Ovary (tissue), 9 donors: ENCODE data around the gene HOXA2. TPM values are rescaled to one million over a fixed set of nuclear protein-coding genes. Genes with fewer than 3 reads are reported as not detected.

Experiments used
- DNase-seq, 5 donors: peaks; one replicate each; pipeline ENCODE4 v3.0.0-alpha.2; 2019 to 2020
- H3K27ac ChIP-seq, 2 donors: fragments of 200-600 bp; one replicate each; pipeline versions ENCODE4 v1.5.1 to v1.8.0; 2019 to 2022
- H3K27me3 ChIP-seq: fragments of 200-600 bp; one replicate; pipeline ENCODE4 v1.8.0; 2022
- H3K36me3 ChIP-seq: fragments of 200-600 bp; sonication (generic); one replicate; pipeline ENCODE4 v1.5.1; 2019
- H3K4me1 ChIP-seq: one replicate; pipeline ENCODE4 v1.8.1; 2013; ENCODE audit warnings: mild to moderate bottlenecking, moderate library complexity; ENCODE audit not compliant: insufficient read depth
- H3K4me3 ChIP-seq: fragments of 200-600 bp; sonication (generic); one replicate; pipeline ENCODE4 v1.5.1; 2017
- H3K9me3 ChIP-seq, 2 donors: fragments of 200-600 bp in 1 of 2; sonication (generic) in 1 of 2; one replicate each; pipeline versions ENCODE4 v1.5.1 to v1.8.1; 2013 to 2019; ENCODE audit warnings: mild to moderate bottlenecking in 1 of 2, moderate library complexity in 1 of 2
- CTCF ChIP-seq, 3 donors: fragments of 450-650 bp in 2 of 3; fragments of 200-600 bp in 1 of 3; IDR thresholded peaks; one replicate each; pipeline versions ENCODE4 v1.5.1 to v1.8.0; 2016 to 2022; ENCODE audit warnings: antibody characterized with exemption in 3 of 3, mild to moderate bottlenecking in 1 of 3
- EP300 ChIP-seq: sonication (generic); formaldehyde crosslinking; IDR thresholded peaks from one replicate; pipeline ENCODE4 v1.6.1; 2017; ENCODE audit warnings: antibody characterized with exemption
- POLR2A ChIP-seq: fragments of 450-650 bp; IDR thresholded peaks from one replicate; pipeline ENCODE4 v1.6.1; 2017; ENCODE audit warnings: antibody characterized with exemption, mild to moderate bottlenecking, moderate library complexity
- WGBS, 3 donors: extraction: QIAGEN DNeasy Blood & Tissue Kit in 1 of 3; methylation state at CpG; one replicate each; pipeline versions ENCODE4 v1.1.5 to v1.1.7; 2013 to 2017; 5-methylcytosine and 5-hydroxymethylcytosine counted together
- intact Hi-C, 4 donors: fragments of 100-400 bp; cut with DNase I; formaldehyde crosslinking; loops; one replicate each; pipeline versions ENCODE4 v1.11.0 to v1.15.1; 2022 to 2023
- polyA plus RNA-seq, 2 donors: library from polyadenylated mRNA; stranded (reverse); fragments of 200-250 nt in 1 of 2; fragments of 350-450 nt in 1 of 2; fragmentation: Illumina TruSeq in 1 of 2; extraction: RNeasy Lipid Tissue Mini Kit (QIAGEN cat#74804) in 1 of 2; gene quantifications; one replicate each; pipeline ENCODE4 v1.2.3, GENCODE V29; 2013 to 2014
- total RNA-seq, 7 donors: library from RNA; depleted of rRNA in 2 of 7; stranded (reverse); fragments of >200 nt in 2 of 7; fragmentation: NEBNext Ultra II Directional in 3 of 7; extraction: Animal tissue kit (Norgen Biotek cat#: 25700) in 3 of 7; gene quantifications; one replicate each; pipeline versions ENCODE4 v1.1.0 to v1.2.4, GENCODE V29; 2016 to 2023
- donor health status: DM: no; HTN: no; CAD: no; lungs with moderate emphysema.
- donor health status: DM: no; HTN: no; CAD: no.
- donor health status: Bipolar disorder and iron deficiency.
- donor health status: DM: yes; HTN: yes; CAD: no.
- donor health status: DM: no; HTN: no; CAD: no.
- donor health status: DM: yes; HTN: yes; CAD: no.

HOXA2 gene
- total and polyA plus RNA-seq, 9 donors, result 0.36 to 9.0 (median 1.1) TPM; not detected in 2

GRCh38 chr7:27117887-27118491, 15.5 kb upstream of the HOXA2 start:
- 25 to 38% (median 31%) methylated on average over 19 of the region's 19 CpGs for WGBS, 3 donors
- DNase-seq, result peak in 1 of 5 donors; percentile 63
- no peak for TF ChIP-seq POLR2A
- Histone ChIP-seq H3K4me3 (no peak overlapping the region), H3K27me3 (no peaks in the 10 kb centered on the region), H3K9me3 (no peaks in the 10 kb centered on the region), H3K4me1 (no peaks in the 10 kb centered on the region), H3K27ac (peak overlapping the region in 1 of 2 donors; percentile 42), H3K36me3 (no peaks in the 10 kb centered on the region)
- intact Hi-C loops, result no loop called here

- peak overlapping the region in 1 of 2 donors; percentile 76 for H3K27ac ChIP-seq
- H3K4me3 ChIP-seq, result no peak overlapping the region
- intact Hi-C loops, result no loop called here
- peak in 1 of 5 donors; percentile 39 for DNase-seq
- WGBS, 3 donors, result 42 to 63% (median 50%) methylated on average over 12 of the region's 12 CpGs
- TF ChIP-seq CTCF (IDR thresholded peaks at IDR 0.05), result no peak
- no peak for TF ChIP-seq POLR2A
- no peak for TF ChIP-seq EP300
- H3K4me1 ChIP-seq, result no peaks in the 10 kb centered on the region
- H3K27me3 ChIP-seq, result no peaks in the 10 kb centered on the region
- no peaks in the 10 kb centered on the region for H3K36me3 ChIP-seq
- no peaks in the 10 kb centered on the region for H3K9me3 ChIP-seq
These were observed 14.7 kb upstream of the HOXA2 start for GRCh38 chr7:27116962-27117886.

GRCh38 chr7:27116031-27116961, 13.8 kb upstream of the HOXA2 start:
- H3K36me3 ChIP-seq, result no peaks in the 10 kb centered on the region
- intact Hi-C loops, result no loop called here
- no peaks in the 10 kb centered on the region for H3K4me1 ChIP-seq
- H3K4me3 ChIP-seq, result peak overlapping the region; percentile 24
- peak in 1 of 5 donors; percentile 34 for DNase-seq
- TF ChIP-seq POLR2A (no peak), CTCF (IDR thresholded peaks at IDR 0.05) (no peak), EP300 (no peak)
- WGBS, 3 donors, result 49 to 65% (median 57%) methylated on average over 20 of the region's 20 CpGs
- H3K27ac ChIP-seq, result peak overlapping the region in 1 of 2 donors; percentile 76
- H3K27me3 ChIP-seq, result no peaks in the 10 kb centered on the region
- H3K9me3 ChIP-seq, result no peaks in the 10 kb centered on the region

- intact Hi-C loops, result no loop called here
- WGBS, 3 donors, result 16 to 38% (median 27%) methylated on average over 45 of the region's 45 CpGs
- peak in 1 of 5 donors; percentile 58 for DNase-seq
These were observed 12.9 kb upstream of the HOXA2 start for GRCh38 chr7:27115221-27116026.

More at GRCh38 chr7:27115221-27116026, 12.9 kb upstream of the HOXA2 start:
- Histone ChIP-seq H3K27me3 (peaks cover 2% of the 10 kb centered on the region), H3K36me3 (no peaks in the 10 kb centered on the region), H3K4me1 (no peaks in the 10 kb centered on the region), H3K27ac (peak overlapping the region in 1 of 2 donors; percentile 76), H3K4me3 (peak overlapping the region; percentile 24), H3K9me3 (no peaks in the 10 kb centered on the region)
- TF ChIP-seq CTCF (IDR thresholded peaks at IDR 0.05) (no peak), EP300 (no peak), POLR2A (no peak)
